Gastrocnemius medialis (tissue), 4 donors: ENCODE measurements around the gene ARL6IP5. TPM values are rescaled to one million over a fixed set of nuclear protein-coding genes. Genes with fewer than 3 reads are reported as not detected.

Source experiments
- ATAC-seq, 2 donors: fragments of 150-250 bp; one replicate each; pipeline ENCODE4 v1.9.1; 2016
- DNase-seq, 2 donors: peaks; one replicate each; pipeline ENCODE4 v3.0.0-alpha.2; 2019
- H3K27ac ChIP-seq, 4 donors: fragments of 200-600 bp; sonication (generic); 1 replicate in 1 of 4; 2 replicates in 3 of 4; pipeline ENCODE4 v1.5.1; 2016 to 2018; ENCODE audit warnings: mild to moderate bottlenecking in 2 of 4, moderate library complexity in 1 of 4
- H3K27me3 ChIP-seq, 3 donors: fragments of 200-600 bp; sonication (generic) in 2 of 3; 1 replicate in 1 of 3; 2 replicates in 2 of 3; pipeline versions ENCODE4 v1.5.1 to v1.6.0; 2016 to 2019; ENCODE audit warnings: mild to moderate bottlenecking in 1 of 3, moderate library complexity in 1 of 3
- H3K36me3 ChIP-seq, 2 donors: fragments of 200-600 bp; sonication (generic) in 1 of 2; one replicate each; pipeline ENCODE4 v1.5.1; 2017 to 2018
- H3K4me1 ChIP-seq, 2 donors: fragments of 200-600 bp; sonication (generic) in 1 of 2; one replicate each; pipeline ENCODE4 v1.5.1; 2016 to 2017; ENCODE audit warnings: mild to moderate bottlenecking in 2 of 2
- H3K4me3 ChIP-seq, 4 donors: fragments of 200-600 bp; sonication (generic) in 3 of 4; 1 replicate in 1 of 4; 2 replicates in 3 of 4; pipeline ENCODE4 v1.5.1; 2016 to 2019; ENCODE audit warnings: mild to moderate bottlenecking in 2 of 4
- H3K9me3 ChIP-seq, 3 donors: fragments of 200-600 bp; sonication (generic) in 2 of 3; 1 replicate in 1 of 3; 2 replicates in 2 of 3; pipeline ENCODE4 v1.5.1; 2016 to 2019
- POLR2A ChIP-seq, 2 donors: fragments of 450-650 bp; IDR thresholded peaks; one replicate each; pipeline ENCODE4 v1.6.1; 2017; ENCODE audit warnings: antibody characterized with exemption in 2 of 2, mild to moderate bottlenecking in 2 of 2, moderate library complexity in 2 of 2
- in situ Hi-C, 4 donors: fragments of 200-750 bp; cut with MboI; loops; one replicate each; pipeline versions ENCODE4 v1.15.0 to v1.8.0; 2017; ENCODE audit warnings: low sequenced_read_pairs in 4 of 4
- intact Hi-C: fragments of 100-400 bp; cut with DNase I; formaldehyde crosslinking; loops from one replicate; pipeline ENCODE4 v1.15.1; 2023; ENCODE audit warnings: low total_unique reads
- total RNA-seq, 4 donors: library from RNA; depleted of rRNA; stranded (reverse); fragments of >200 nt; gene quantifications; one replicate each; pipeline versions ENCODE4 v1.1.0 to v1.2.3, GENCODE V29; 2016
- TF ChIP-seq, protein P1 (sequence below), 5 experiments: fragments of 450-650 bp in 3 of 5; fragments of 200-600 bp in 2 of 5; sonication (generic) in 2 of 5; IDR thresholded peaks in 4 of 5; conservative IDR thresholded peaks in 1 of 5; 1 replicate in 4 of 5; 2 replicates in 1 of 5; pipeline ENCODE4 v1.5.1; 2016 to 2019; ENCODE audit warnings: antibody characterized with exemption in 5 of 5, mild to moderate bottlenecking in 3 of 5, moderate library complexity in 3 of 5

The ARL6IP5 gene
- total RNA-seq, 4 donors from 2014 or later, result 108 to 181 (median 145) TPM

GRCh38 chr3:69099576-69099975 lies 14.8 kb downstream of the ARL6IP5 start:
- in situ Hi-C loops (no loop called here), intact Hi-C loops (no loop called here)
- ATAC-seq (no peak), DNase-seq (no peak)
- peaks cover 0 to 10% of the 10 kb centered on the region in 2 donors for H3K36me3 ChIP-seq
- peaks cover 62 to 67% of the 10 kb centered on the region in 2 donors for H3K4me1 ChIP-seq
- H3K27ac ChIP-seq, result peak overlapping the region; percentile 95 to 97 (median 96)
- TF ChIP-seq, protein P1, sequence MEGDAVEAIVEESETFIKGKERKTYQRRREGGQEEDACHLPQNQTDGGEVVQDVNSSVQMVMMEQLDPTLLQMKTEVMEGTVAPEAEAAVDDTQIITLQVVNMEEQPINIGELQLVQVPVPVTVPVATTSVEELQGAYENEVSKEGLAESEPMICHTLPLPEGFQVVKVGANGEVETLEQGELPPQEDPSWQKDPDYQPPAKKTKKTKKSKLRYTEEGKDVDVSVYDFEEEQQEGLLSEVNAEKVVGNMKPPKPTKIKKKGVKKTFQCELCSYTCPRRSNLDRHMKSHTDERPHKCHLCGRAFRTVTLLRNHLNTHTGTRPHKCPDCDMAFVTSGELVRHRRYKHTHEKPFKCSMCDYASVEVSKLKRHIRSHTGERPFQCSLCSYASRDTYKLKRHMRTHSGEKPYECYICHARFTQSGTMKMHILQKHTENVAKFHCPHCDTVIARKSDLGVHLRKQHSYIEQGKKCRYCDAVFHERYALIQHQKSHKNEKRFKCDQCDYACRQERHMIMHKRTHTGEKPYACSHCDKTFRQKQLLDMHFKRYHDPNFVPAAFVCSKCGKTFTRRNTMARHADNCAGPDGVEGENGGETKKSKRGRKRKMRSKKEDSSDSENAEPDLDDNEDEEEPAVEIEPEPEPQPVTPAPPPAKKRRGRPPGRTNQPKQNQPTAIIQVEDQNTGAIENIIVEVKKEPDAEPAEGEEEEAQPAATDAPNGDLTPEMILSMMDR (IDR thresholded peaks at IDR 0.05 in 4 of 5, conservative IDR thresholded peaks at IDR 0.05 in 1 of 5), result no peak
- TF ChIP-seq POLR2A (IDR thresholded peaks at IDR 0.05), result no peak
- H3K4me3 ChIP-seq, result no peak overlapping the region
- H3K9me3 ChIP-seq, result no peaks in the 10 kb centered on the region
- H3K27me3 ChIP-seq, result no peaks in the 10 kb centered on the region

GRCh38 chr3:69102384-69102783 lies 17.6 kb downstream of the ARL6IP5 start:
- DNase-seq (no peak), ATAC-seq (peak in 1 of 2 donors; percentile 22)
- no peaks in the 10 kb centered on the region for H3K9me3 ChIP-seq
- H3K4me1 ChIP-seq, result peaks cover 54 to 55% of the 10 kb centered on the region in 2 donors
- H3K27me3 ChIP-seq, result no peaks in the 10 kb centered on the region
- H3K4me3 ChIP-seq, result no peak overlapping the region
- in situ Hi-C loops (no loop called here), intact Hi-C loops (no loop called here)
- H3K27ac ChIP-seq, result peak overlapping the region; percentile 95 to 97 (median 96)
- H3K36me3 ChIP-seq, result peaks cover 0 to 17% of the 10 kb centered on the region in 2 donors
- TF ChIP-seq, protein P1 (IDR thresholded peaks at IDR 0.05 in 4 of 5, conservative IDR thresholded peaks at IDR 0.05 in 1 of 5), result no peak
- no peak for TF ChIP-seq POLR2A (IDR thresholded peaks at IDR 0.05)

DNA sequence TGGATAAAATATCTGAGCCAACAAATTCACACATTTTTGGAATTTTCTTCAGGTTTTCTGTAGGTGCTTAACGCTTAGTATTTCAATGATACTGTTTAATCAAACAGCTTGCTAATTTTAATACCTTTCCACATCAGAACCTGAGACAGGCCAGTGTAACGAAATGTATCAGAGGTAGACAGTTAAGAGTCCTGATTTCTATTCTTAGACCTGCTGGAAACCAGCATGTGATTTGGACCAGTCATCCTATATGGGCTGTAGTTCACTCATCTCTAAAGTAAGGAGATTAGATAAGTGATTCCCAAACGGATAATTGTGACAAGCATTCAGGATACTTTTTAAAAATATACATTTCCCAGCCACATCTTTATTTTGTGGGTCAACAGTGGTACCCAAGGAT lies 18.4 kb downstream of the ARL6IP5 start:
- TF ChIP-seq, protein P1 (IDR thresholded peaks at IDR 0.05 in 4 of 5, conservative IDR thresholded peaks at IDR 0.05 in 1 of 5), result no peak
- TF ChIP-seq POLR2A (IDR thresholded peaks at IDR 0.05), result no peak
- no peaks in the 10 kb centered on the region for H3K9me3 ChIP-seq
- peak overlapping the region; percentile 95 to 97 (median 96) for H3K27ac ChIP-seq
- in situ Hi-C loops, result no loop called here
- DNase-seq (no peak), ATAC-seq (peak; percentile 85 to 98)
- H3K4me3 ChIP-seq, result no peak overlapping the region
- peaks cover 51 to 53% of the 10 kb centered on the region in 2 donors for H3K4me1 ChIP-seq
- H3K27me3 ChIP-seq, result no peaks in the 10 kb centered on the region
- intact Hi-C loops, result no loop called here
- H3K36me3 ChIP-seq, result peaks cover 0 to 23% of the 10 kb centered on the region in 2 donors

DNA sequence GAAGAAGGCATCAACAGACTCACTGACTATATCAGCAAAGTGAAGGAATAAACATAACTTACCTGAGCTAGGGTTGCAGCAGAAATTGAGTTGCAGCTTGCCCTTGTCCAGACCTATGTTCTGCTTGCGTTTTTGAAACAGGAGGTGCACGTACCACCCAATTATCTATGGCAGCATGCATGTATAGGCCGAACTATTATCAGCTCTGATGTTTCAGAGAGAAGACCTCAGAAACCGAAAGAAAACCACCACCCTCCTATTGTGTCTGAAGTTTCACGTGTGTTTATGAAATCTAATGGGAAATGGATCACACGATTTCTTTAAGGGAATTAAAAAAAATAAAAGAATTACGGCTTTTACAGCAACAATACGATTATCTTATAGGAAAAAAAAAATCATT lies 19.8 kb downstream of the ARL6IP5 start:
- ATAC-seq (no peak), DNase-seq (no peak)
- no peak for TF ChIP-seq POLR2A (IDR thresholded peaks at IDR 0.05)
- TF ChIP-seq, protein P1 (IDR thresholded peaks at IDR 0.05 in 4 of 5, conservative IDR thresholded peaks at IDR 0.05 in 1 of 5), result no peak
- in situ Hi-C loops (no loop called here), intact Hi-C loops (no loop called here)
- no peak overlapping the region for H3K4me3 ChIP-seq
- peaks cover 57 to 59% of the 10 kb centered on the region in 2 donors for H3K4me1 ChIP-seq
- H3K36me3 ChIP-seq, result peaks cover 0 to 27% of the 10 kb centered on the region in 2 donors
- H3K9me3 ChIP-seq, result no peaks in the 10 kb centered on the region
- no peaks in the 10 kb centered on the region for H3K27me3 ChIP-seq
- H3K27ac ChIP-seq, result peak overlapping the region; percentile 95 to 97 (median 96)

- DNase-seq, result no peak
- peak overlapping the region; percentile 95 to 97 (median 96) for H3K27ac ChIP-seq
- peaks cover 0 to 27% of the 10 kb centered on the region in 2 donors for H3K36me3 ChIP-seq
- intact Hi-C loops, result no loop called here
- no peaks in the 10 kb centered on the region for H3K27me3 ChIP-seq
- H3K4me3 ChIP-seq, result no peak overlapping the region
- peaks cover 55 to 63% of the 10 kb centered on the region in 2 donors for H3K4me1 ChIP-seq
- H3K9me3 ChIP-seq, result no peaks in the 10 kb centered on the region
- no peak for ATAC-seq
- in situ Hi-C loops, result no loop called here
- TF ChIP-seq, protein P1 (IDR thresholded peaks at IDR 0.05 in 4 of 5, conservative IDR thresholded peaks at IDR 0.05 in 1 of 5), result no peak
- no peak for TF ChIP-seq POLR2A (IDR thresholded peaks at IDR 0.05)
These were observed 20.6 kb downstream of the ARL6IP5 start for GRCh38 chr3:69105320-69105719.
